Kidney tubule cell (primary cell): ENCODE results near the gene TMEM139.

Source experiments
- DNase-seq: peaks from one replicate; pipeline ENCODE4 v3.0.0-alpha.2; 2018; ENCODE audit warnings: low spot score

Gene TMEM139

DNA sequence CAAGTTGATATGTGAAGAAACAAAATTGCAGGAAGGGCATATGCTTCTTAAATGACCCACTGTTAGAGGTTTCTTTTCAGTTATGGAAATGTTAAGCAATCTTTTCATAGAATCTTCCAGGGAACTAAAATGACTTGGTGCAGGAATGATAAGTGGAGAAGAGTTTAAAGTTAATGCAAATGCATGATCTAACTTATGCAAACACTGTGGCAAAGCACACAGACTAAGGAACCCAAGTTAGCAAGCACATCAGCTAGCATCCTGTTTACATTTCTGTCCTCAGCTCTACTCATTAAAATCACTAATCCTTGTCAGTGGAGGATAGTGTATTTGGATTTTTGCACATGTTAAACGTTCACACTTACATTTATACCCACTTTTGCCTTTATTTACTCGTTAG is 40.5 kb downstream of the TMEM139 start:
- DNase-seq = no peak

GRCh38 chr7:143327903-143328302 is 43.1 kb downstream of the TMEM139 start:
- DNase-seq = no peak

- no peak for DNase-seq
These were observed 44.9 kb downstream of the TMEM139 start for GRCh38 chr7:143329471-143330170.

DNA sequence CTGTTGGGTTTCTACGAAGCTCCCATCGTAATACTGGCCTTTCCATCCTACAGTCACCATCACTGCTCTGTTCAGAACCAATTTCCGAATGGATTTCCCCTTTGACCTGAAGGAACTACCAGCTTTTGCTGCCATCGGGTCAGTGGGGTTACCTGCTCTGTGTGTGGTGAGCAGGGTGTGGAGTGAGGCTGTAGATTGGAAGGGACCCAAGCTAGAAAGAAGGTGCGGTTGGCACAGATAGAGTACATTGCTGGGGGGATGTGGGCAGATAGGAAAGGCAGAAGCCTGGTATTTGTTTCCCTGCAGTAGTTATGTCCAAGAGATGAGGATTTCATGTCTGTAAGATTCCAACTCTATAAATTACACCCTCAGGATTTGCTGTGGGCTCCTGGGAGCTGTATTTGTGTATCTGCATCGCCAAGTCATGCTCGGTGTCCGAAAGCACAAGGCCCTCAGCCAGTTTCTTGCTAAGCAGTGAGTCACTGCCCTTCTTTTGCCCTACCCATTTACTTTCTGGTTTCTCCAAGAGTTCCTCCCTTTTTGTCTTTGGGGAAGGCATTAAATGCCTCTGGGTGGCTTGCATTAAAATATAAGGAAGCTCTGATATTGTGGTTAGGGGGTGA is 46.5 kb downstream of the TMEM139 start:
- DNase-seq = peak; percentile 51

- DNase-seq = no peak
These were observed 49.5 kb downstream of the TMEM139 start for GRCh38 chr7:143334244-143334643.

- no peak for DNase-seq
These were observed 52.5 kb downstream of the TMEM139 start for GRCh38 chr7:143337216-143337615.
